ENCODE results near the gene TBX2. TPM values are rescaled to one million over a fixed set of nuclear protein-coding genes. Genes with fewer than 3 reads are reported as not detected.

TBX2 gene
- total RNA-seq, 2 donors from 2014 or later, result 35.2 to 49.5 TPM

- Histone ChIP-seq H3K27me3 (replicated peaks; ENCODE audit: insufficient read depth) (no peaks in the 10 kb centered on the region), H3K9me3 (no peaks in the 10 kb centered on the region), H3K27ac (peak overlapping the region in 1 of 2 donors; percentile 52), H3K4me3 (peak overlapping the region; percentile 87), H3K4me1 (ENCODE audit: control insufficient read depth in 1 of 2, low read depth in 2 of 2) (peaks cover 10 to 66% of the 10 kb centered on the region in 2 donors), H3K36me3 (peaks cover 9% of the 10 kb centered on the region)
- ATAC-seq (ENCODE audit: insufficient number of reproducible peaks, low FRiP score, low read depth), result no peak
- no peak for DNase-seq (ENCODE audit: low spot score)
- no peak for TF ChIP-seq CTCF (IDR thresholded peaks at IDR 0.05)
Measured at GRCh38 chr17:61404663-61404912, 4.9 kb downstream of the TBX2 start.

GRCh38 chr17:61404913-61405685, 5.5 kb downstream of the TBX2 start:
- no peak for TF ChIP-seq CTCF (IDR thresholded peaks at IDR 0.05)
- DNase-seq (ENCODE audit: low spot score) (no peak), ATAC-seq (ENCODE audit: insufficient number of reproducible peaks, low FRiP score, low read depth) (no peak)
- peaks cover 9% of the 10 kb centered on the region for H3K36me3 ChIP-seq
- H3K27me3 ChIP-seq (replicated peaks; ENCODE audit: insufficient read depth), result no peaks in the 10 kb centered on the region
- no peaks in the 10 kb centered on the region for H3K9me3 ChIP-seq
- H3K27ac ChIP-seq, result peak overlapping the region; percentile 43 to 44
- peak overlapping the region; percentile 87 for H3K4me3 ChIP-seq
- H3K4me1 ChIP-seq (ENCODE audit: control insufficient read depth in 1 of 2, low read depth in 2 of 2), result peaks cover 13 to 69% of the 10 kb centered on the region in 2 donors

- ATAC-seq (ENCODE audit: insufficient number of reproducible peaks, low FRiP score, low read depth) (no peak), DNase-seq (ENCODE audit: low spot score) (no peak)
- TF ChIP-seq CTCF (IDR thresholded peaks at IDR 0.05), result no peak
- Histone ChIP-seq H3K9me3 (no peaks in the 10 kb centered on the region), H3K27me3 (replicated peaks; ENCODE audit: insufficient read depth) (no peaks in the 10 kb centered on the region), H3K27ac (peak overlapping the region; percentile 37 to 44), H3K36me3 (peaks cover 9% of the 10 kb centered on the region), H3K4me3 (no peak overlapping the region), H3K4me1 (ENCODE audit: control insufficient read depth in 1 of 2, low read depth in 2 of 2) (peaks cover 18 to 74% of the 10 kb centered on the region in 2 donors)
Measured at GRCh38 chr17:61405686-61406536, 6.3 kb downstream of the TBX2 start.

- peaks cover 13 to 72% of the 10 kb centered on the region in 2 donors for H3K4me1 ChIP-seq (ENCODE audit: control insufficient read depth in 1 of 2, low read depth in 2 of 2)
- no peak for DNase-seq (ENCODE audit: low spot score)
- H3K9me3 ChIP-seq, result no peaks in the 10 kb centered on the region
- ATAC-seq (ENCODE audit: insufficient number of reproducible peaks, low FRiP score, low read depth), result no peak
- no peak overlapping the region for H3K4me3 ChIP-seq
- no peak for TF ChIP-seq CTCF (IDR thresholded peaks at IDR 0.05)
- peaks cover 9% of the 10 kb centered on the region for H3K36me3 ChIP-seq
- no peaks in the 10 kb centered on the region for H3K27me3 ChIP-seq (replicated peaks; ENCODE audit: insufficient read depth)
- H3K27ac ChIP-seq, result peak overlapping the region; percentile 37 to 44
Measured at GRCh38 chr17:61406537-61406845, 6.8 kb downstream of the TBX2 start.
